H1 (cell line): ENCODE measurements around the gene CHSY1. TPM values are rescaled to one million over a fixed set of nuclear protein-coding genes. Genes with fewer than 3 reads are reported as not detected.

ENCODE experiments used
- CTCF ChIA-PET: fragments of 300-600 bp; sonication (Branson Sonifier 250); formaldehyde crosslinking; loops from one replicate; lab custom pipeline; 2021; ENCODE audit not compliant: partially characterized antibody; lab: Charles Lee
- POLR2A ChIA-PET: fragments of 300-600 bp; sonication (Branson Sonifier 250); formaldehyde crosslinking; loops from one replicate; lab custom pipeline; 2021; ENCODE audit warnings: inconsistent platforms; ENCODE audit not compliant: partially characterized antibody; lab: Charles Lee
- DNase-seq, 2 experiments: peaks; one replicate each; pipeline versions ENCODE4 v3.0.0 to v3.0.0-alpha.2; 2010 to 2022; ENCODE audit warnings: low spot score in 2 of 2, low read depth in 1 of 2, mixed read lengths in 1 of 2
- FAIRE-seq: peaks from 2 replicates; lab custom pipeline; 2011; peaks lifted over from hg19 to GRCh38; lab: Jason Lieb, UNC
- H2AFZ ChIP-seq: 2 replicates; pipeline ENCODE4 v1.8.1; 2012; ENCODE audit warnings: low read length, inconsistent platforms
- H2AK5ac ChIP-seq: 2 replicates; pipeline ENCODE4 v1.6.1; 2013; ENCODE audit warnings: low read depth, low read length
- H2BK120ac ChIP-seq: replicated peaks from 2 replicates; pipeline ENCODE3; 2013; ENCODE audit warnings: low read depth, low read length, inconsistent platforms
- H2BK12ac ChIP-seq: 2 replicates; pipeline ENCODE4 v1.6.1; 2013; ENCODE audit warnings: low read depth, low read length
- H2BK15ac ChIP-seq: 2 replicates; pipeline ENCODE4 v1.6.1; 2013; ENCODE audit warnings: low read length
- H2BK20ac ChIP-seq: 2 replicates; pipeline ENCODE4 v1.6.1; 2013; ENCODE audit warnings: low read length
- H2BK5ac ChIP-seq: 2 replicates; pipeline ENCODE4 v1.6.1; 2013; ENCODE audit warnings: low read depth, low read length
- H3K14ac ChIP-seq: 2 replicates; pipeline ENCODE4 v1.6.1; 2013; ENCODE audit warnings: inconsistent platforms; ENCODE audit not compliant: insufficient read length
- H3K18ac ChIP-seq: 2 replicates; pipeline ENCODE4 v1.6.1; 2013; ENCODE audit warnings: low read length; ENCODE audit errors: extremely low read depth
- H3K23ac ChIP-seq: 2 replicates; pipeline ENCODE4 v1.6.1; 2013; ENCODE audit warnings: inconsistent platforms; ENCODE audit not compliant: insufficient read length
- H3K23me2 ChIP-seq: 2 replicates; pipeline ENCODE4 v1.6.1; 2013; ENCODE audit warnings: low read depth, low read length
- H3K27ac ChIP-seq: 2 replicates; pipeline ENCODE4 v1.6.1; 2011; ENCODE audit warnings: low read depth, low read length, inconsistent platforms
- H3K27me3 ChIP-seq, 4 experiments: replicated peaks in 1 of 4; 1 replicate in 1 of 4; 2 replicates in 3 of 4; pipeline versions ENCODE4 v1.6.1 to v1.8.1; 2011 to 2013; ENCODE audit warnings: low read length in 3 of 4, mild to moderate bottlenecking in 3 of 4, inconsistent platforms in 2 of 4, mixed read lengths in 2 of 4, moderate library complexity in 1 of 4; ENCODE audit not compliant: control insufficient read depth in 3 of 4, insufficient read depth in 3 of 4; ENCODE audit errors: extremely low read depth in 1 of 4
- H3K36me3 ChIP-seq, 4 experiments: 2 replicates each; pipeline versions ENCODE4 v1.6.1 to v1.8.1; 2011 to 2013; ENCODE audit warnings: mild to moderate bottlenecking in 4 of 4, low read length in 3 of 4, moderate library complexity in 2 of 4, control low read depth in 1 of 4, inconsistent platforms in 1 of 4; ENCODE audit not compliant: insufficient read depth in 4 of 4, control insufficient read depth in 2 of 4
- H3K4ac ChIP-seq: replicated peaks from 2 replicates; pipeline ENCODE3; 2013; ENCODE audit warnings: low read length, low read depth, mixed read lengths, inconsistent platforms; ENCODE audit not compliant: insufficient read length
- H3K4me1 ChIP-seq, 4 experiments: replicated peaks in 1 of 4; 1 replicate in 1 of 4; 2 replicates in 3 of 4; pipeline versions ENCODE4 v1.6.1 to v1.8.1; 2011 to 2013; ENCODE audit warnings: low read length in 3 of 4, inconsistent platforms in 2 of 4, mixed read lengths in 1 of 4; ENCODE audit not compliant: insufficient read depth in 4 of 4, control insufficient read depth in 3 of 4
- H3K4me2 ChIP-seq, 2 experiments: 2 replicates each; pipeline versions ENCODE4 v1.6.1 to v1.8.1; 2011 to 2013; ENCODE audit warnings: low read depth in 2 of 2, low read length in 2 of 2, control low read depth in 1 of 2, inconsistent platforms in 1 of 2, mild to moderate bottlenecking in 1 of 2; ENCODE audit not compliant: insufficient read depth in 1 of 2
- H3K4me3 ChIP-seq, 4 experiments: fragments of 200-600, 300-600 bp in 1 of 4; sonication (generic), shearing (Covaris generic), sonication (Bioruptor Twin) in 1 of 4; 2 replicates each; pipeline versions ENCODE4 v1.5.1 to v1.8.1; 2011 to 2016; ENCODE audit warnings: low read length in 4 of 4, low read depth in 3 of 4, control low read depth in 2 of 4, inconsistent platforms in 2 of 4, mild to moderate bottlenecking in 2 of 4, mixed read lengths in 1 of 4, moderate library complexity in 1 of 4; ENCODE audit not compliant: insufficient read depth in 2 of 4; ENCODE audit errors: extremely low read depth in 1 of 4
- H3K56ac ChIP-seq: replicated peaks from 2 replicates; pipeline ENCODE3; 2013; ENCODE audit warnings: low read depth, mild to moderate bottlenecking, mixed read lengths, low read length, inconsistent platforms; ENCODE audit not compliant: insufficient read length
- H3K79me1 ChIP-seq: 2 replicates; pipeline ENCODE4 v1.6.1; 2013; ENCODE audit warnings: low read depth, low read length, control low read depth
- H3K79me2 ChIP-seq, 2 experiments: 2 replicates each; pipeline versions ENCODE4 v1.6.1 to v1.8.1; 2012 to 2013; ENCODE audit warnings: low read length in 2 of 2, mild to moderate bottlenecking in 2 of 2, inconsistent platforms in 1 of 2; ENCODE audit not compliant: insufficient read depth in 2 of 2, control insufficient read depth in 1 of 2
- H3K9ac ChIP-seq, 4 experiments: replicated peaks in 1 of 4; 1 replicate in 1 of 4; 2 replicates in 3 of 4; pipeline versions ENCODE4 v1.6.1 to v1.8.1; 2011 to 2013; ENCODE audit warnings: low read depth in 3 of 4, low read length in 3 of 4, control low read depth in 2 of 4, mild to moderate bottlenecking in 2 of 4, moderate library complexity in 2 of 4, inconsistent platforms in 1 of 4; ENCODE audit errors: extremely low read depth in 1 of 4
- H3K9me3 ChIP-seq, 2 experiments: 2 replicates each; pipeline versions ENCODE4 v1.6.1 to v1.8.1; 2012 to 2013; ENCODE audit warnings: mild to moderate bottlenecking in 2 of 2, moderate library complexity in 2 of 2, control low read depth in 1 of 2, inconsistent platforms in 1 of 2, low read depth in 1 of 2, low read length in 1 of 2, mixed read lengths in 1 of 2; ENCODE audit not compliant: insufficient read depth in 2 of 2
- H4K20me1 ChIP-seq, 2 experiments: replicated peaks in 1 of 2; 2 replicates each; pipeline versions ENCODE3 to v1.8.1; 2011 to 2013; ENCODE audit warnings: inconsistent platforms in 2 of 2, low read length in 2 of 2, mild to moderate bottlenecking in 1 of 2; ENCODE audit not compliant: insufficient read depth in 2 of 2, control insufficient read depth in 1 of 2
- H4K5ac ChIP-seq: 2 replicates; pipeline ENCODE4 v1.6.1; 2013; ENCODE audit warnings: low read length, low read depth, mixed read lengths, inconsistent platforms; ENCODE audit not compliant: insufficient read length
- H4K8ac ChIP-seq: 2 replicates; pipeline ENCODE4 v1.8.0; 2013; ENCODE audit warnings: mild to moderate bottlenecking, moderate library complexity, low read length, inconsistent platforms; ENCODE audit not compliant: insufficient read depth; ENCODE audit errors: extremely low read depth
- H4K91ac ChIP-seq: replicated peaks from 2 replicates; pipeline ENCODE3; 2013; ENCODE audit warnings: low read length, mixed read lengths, inconsistent platforms; ENCODE audit not compliant: insufficient read length
- CREB1 ChIP-seq: IDR thresholded peaks from 2 replicates; pipeline ENCODE4 v1.6.1; 2012; ENCODE audit warnings: inconsistent platforms
- E2F6 ChIP-seq: IDR thresholded peaks from 2 replicates; pipeline ENCODE4 v1.6.1; 2012; ENCODE audit warnings: inconsistent platforms
- SRF ChIP-seq: IDR thresholded peaks from 2 replicates; pipeline ENCODE4 v1.6.1; 2011; ENCODE audit warnings: mild to moderate bottlenecking, low read depth, low read length, moderate library complexity
- SUZ12 ChIP-seq: fragments of 200-600 bp; sonication (generic); IDR thresholded peaks from 2 replicates; pipeline ENCODE4 v1.6.1; 2012; ENCODE audit warnings: mild to moderate bottlenecking, inconsistent platforms, low read length, moderate library complexity, mixed read lengths
- TEAD4 ChIP-seq: IDR thresholded peaks from 2 replicates; pipeline ENCODE4 v1.6.1; 2012; ENCODE audit warnings: low read depth, low read length, inconsistent platforms, mixed read lengths
- WGBS, 2 experiments: shearing (Covaris generic) in 1 of 2; methylation state at CpG; one replicate each; pipeline versions ENCODE4 v1.1.6 to v1.1.7; 2013 to 2015; ENCODE audit warnings: low lambda C conversion rate in 2 of 2, mixed read lengths in 2 of 2, inconsistent platforms in 1 of 2, low coverage in 1 of 2, missing lambda C conversion rate in 1 of 2; ENCODE audit not compliant: insufficient replicate concordance in 2 of 2, insufficient coverage in 1 of 2, insufficient read length in 1 of 2; ENCODE audit errors: extremely low coverage in 1 of 2, missing lambda C conversion rate in 1 of 2; 5-methylcytosine and 5-hydroxymethylcytosine counted together
- polyA plus RNA-seq, 7 experiments: library from polyadenylated mRNA; depleted of rRNA in 3 of 7; stranded (reverse) in 5 of 7; unstranded in 2 of 7; fragments of >200 nt in 5 of 7; fragments of 200-250 nt in 2 of 7; gene quantifications; 1 replicate in 5 of 7; 2 replicates in 1 of 7; 4 replicates in 1 of 7; pipeline versions ENCODE4 v1.2.1 to v1.2.3, GENCODE V29; 2011 to 2013; ENCODE audit warnings: missing spikeins in 2 of 7, mixed read lengths in 2 of 7
- total RNA-seq: library from RNA; stranded (reverse); fragmentation: NEBNext Ultra II Directional; extraction: Animal tissue kit (Norgen Biotek cat#: 25700); gene quantifications from 2 replicates; pipeline ENCODE4 v1.2.1, GENCODE V29; 2021

Gene CHSY1
- total and polyA plus RNA-seq, 2 of the 8 experiments (the other 6 are each of a cell fraction or from before 2014, with no cell fraction given), result 24.9 to 60.7 TPM

- Histone ChIP-seq H3K27ac (no peak overlapping the region), H2BK15ac (no peak overlapping the region), H3K14ac (no peak overlapping the region), H3K36me3 (peaks cover 0 to 15% (median 10%) of the 10 kb centered on the region in 4 experiments; a peak in 4 of 8 replicates), H3K4me3 (no peak overlapping the region), H2BK120ac (no peak overlapping the region), H3K79me2 (peaks cover 0 to 60% of the 10 kb centered on the region in 2 experiments; a peak in 3 of 4 replicates), H3K18ac (no peak overlapping the region), H3K9me3 (no peaks in the 10 kb centered on the region), H3K27me3 (no peaks in the 10 kb centered on the region), H3K56ac (no peak overlapping the region), H4K5ac (no peak overlapping the region), H3K9ac (no peak overlapping the region), H3K79me1 (peaks cover 16% of the 10 kb centered on the region), H2AK5ac (no peak overlapping the region), H2AFZ (no peak overlapping the region), H2BK12ac (no peak overlapping the region), H4K91ac (no peak overlapping the region), H4K20me1 (peaks cover 6 to 10% of the 10 kb centered on the region in 2 experiments), H3K4me2 (no peak overlapping the region), H3K23ac (no peak overlapping the region), H4K8ac (no peak overlapping the region), H2BK20ac (no peak overlapping the region), H3K23me2 (no peaks in the 10 kb centered on the region), H2BK5ac (no peak overlapping the region), H3K4me1 (peaks cover 0 to 9% (median 6%) of the 10 kb centered on the region in 4 experiments; a peak in 5 of 7 replicates), H3K4ac (no peak overlapping the region)
- WGBS, 2 experiments, result 89% methylated on average over 4 of the region's 4 CpGs; no CpG with 5 or more reads in 1 of the 2 experiments
- no peak for FAIRE-seq
- POLR2A ChIA-PET, result interaction anchor here (0.7 to 1.1 kb wide), 2 partner anchors 20 to 26 kb away, joined by 3 read pairs; no protein-coding TSS in a partner anchor
- no peak for DNase-seq
- CTCF ChIA-PET, result interaction anchor here (1.0 to 3.0 kb wide), 8 partner anchors 8 to 163 kb away, joined by 3 to 8 read pairs (median 4); no protein-coding TSS in a partner anchor
- TF ChIP-seq SRF, result no peak
- no peak for TF ChIP-seq SUZ12
- no peak for TF ChIP-seq E2F6
- no peak for TF ChIP-seq TEAD4
- TF ChIP-seq CREB1, result no peak
Observed at GRCh38 chr15:101178931-101179330, 72.9 kb downstream of the CHSY1 start.
